GM12878 (cell line): ENCODE measurements around the gene CALHM2. TPM values are rescaled to one million over a fixed set of nuclear protein-coding genes. Genes with fewer than 3 reads are reported as not detected.

Experiments
- ATAC-seq: fragments of 200-7000 bp; cut with Tn5 transposase; 3 replicates; pipeline ENCODE4 v1.9.1; 2020; ENCODE audit warnings: mild to moderate bottlenecking, moderate library complexity
- BruUV-seq: library from RNA; stranded (reverse); fragments of 400-500 nt; replicated peaks from 2 replicates; lab custom pipeline; 2021; lab: Mats Ljungman, UMichigan
- CTCF ChIA-PET: fragments of 300-600 bp; sonication (Branson Sonifier 250); formaldehyde crosslinking; extraction: SDS; loops from one replicate; lab custom pipeline; 2021; ENCODE audit warnings: inconsistent platforms; lab: Yijun Ruan, JAX
- POLR2A ChIA-PET: fragments of 350-600 bp; formaldehyde crosslinking; extraction: SDS; loops from one replicate; lab custom pipeline; 2021; ENCODE audit warnings: inconsistent platforms; lab: Charles Lee
- RAD21 ChIA-PET: fragments of 300-600 bp; sonication (Branson Sonifier 250); formaldehyde crosslinking; loops from one replicate; lab custom pipeline; 2023; ENCODE audit warnings: antibody characterized with exemption; ENCODE audit not compliant: unreplicated experiment; lab: Charles Lee
- SMC1A ChIA-PET: fragments of 300-600 bp; sonication (Branson Sonifier 250); formaldehyde crosslinking; loops from one replicate; lab custom pipeline; 2023; ENCODE audit not compliant: unreplicated experiment, uncharacterized antibody; lab: Charles Lee
- DNase-seq: peaks from one replicate; pipeline ENCODE4 v3.0.0-alpha.2; 2011; ENCODE audit warnings: low read depth, low spot score
- FAIRE-seq: peaks from 3 replicates; lab custom pipeline; 2011; peaks lifted over from hg19 to GRCh38; lab: Jason Lieb, UNC
- H2AFZ ChIP-seq: 2 replicates; pipeline ENCODE4 v1.6.0; 2011; ENCODE audit warnings: low read depth, low read length, control low read depth; ENCODE audit not compliant: control insufficient read depth
- H3K27ac ChIP-seq: 2 replicates; pipeline ENCODE4 v1.5.1; 2011; ENCODE audit warnings: control low read depth; ENCODE audit not compliant: control insufficient read depth, insufficient read depth
- H3K27me3 ChIP-seq, 2 experiments: replicated peaks in 1 of 2; 2 replicates each; pipeline versions ENCODE4 v1.6.0 to v1.6.1; 2011; ENCODE audit warnings: low read length in 1 of 2; ENCODE audit not compliant: control insufficient read depth in 2 of 2, insufficient read depth in 2 of 2
- H3K36me3 ChIP-seq, 2 experiments: 2 replicates each; pipeline ENCODE4 v1.5.1; 2011; ENCODE audit warnings: low read length in 1 of 2; ENCODE audit not compliant: control insufficient read depth in 2 of 2, insufficient read depth in 2 of 2
- H3K4me1 ChIP-seq: 2 replicates; pipeline ENCODE4 v1.6.1; 2011; ENCODE audit warnings: mild to moderate bottlenecking, low read length, moderate library complexity, mixed read lengths; ENCODE audit not compliant: control insufficient read depth, insufficient read depth
- H3K4me2 ChIP-seq: 2 replicates; pipeline ENCODE4 v1.6.0; 2011; ENCODE audit warnings: control low read depth; ENCODE audit not compliant: control insufficient read depth, insufficient read depth
- H3K4me3 ChIP-seq: fragments of 200-600 bp; sonication (generic); 2 replicates; pipeline ENCODE4 v1.5.1; 2016
- H3K79me2 ChIP-seq: 2 replicates; pipeline ENCODE4 v1.6.0; 2011; ENCODE audit warnings: low read length; ENCODE audit not compliant: control insufficient read depth, insufficient read depth
- H3K9ac ChIP-seq: 2 replicates; pipeline ENCODE4 v1.8.0; 2011; ENCODE audit warnings: low read length, control low read depth, mixed read lengths; ENCODE audit not compliant: control insufficient read depth, insufficient read depth
- H3K9me3 ChIP-seq: replicated peaks from 3 replicates; pipeline ENCODE4 v1.5.1; 2011; ENCODE audit warnings: mild to moderate bottlenecking, low read length; ENCODE audit not compliant: control insufficient read depth, insufficient read depth
- H4K20me1 ChIP-seq: 2 replicates; pipeline ENCODE4 v1.6.0; 2011; ENCODE audit not compliant: control insufficient read depth, insufficient read depth
- ATF2 ChIP-seq: IDR thresholded peaks from 2 replicates; pipeline ENCODE4 v1.6.1; 2012; ENCODE audit warnings: low read length, inconsistent platforms
- CBX5 ChIP-seq: sonication (generic); IDR thresholded peaks from 2 replicates; pipeline ENCODE4 v1.6.1; 2016; ENCODE audit warnings: low read depth, moderate library complexity, mild to moderate bottlenecking, inconsistent platforms
- CHD4 ChIP-seq: fragments of 200-600 bp; sonication (generic); IDR thresholded peaks from 2 replicates; pipeline ENCODE4 v1.6.1; 2016; ENCODE audit warnings: mild to moderate bottlenecking
- CTCF ChIP-seq, 3 experiments: IDR thresholded peaks in 2 of 3; conservative IDR thresholded peaks in 1 of 3; 2 replicates each; pipeline ENCODE4 v1.5.1; 2011; ENCODE audit warnings: low read depth in 3 of 3, low read length in 3 of 3, mild to moderate bottlenecking in 3 of 3, control low read depth in 2 of 3, moderate library complexity in 2 of 3, inconsistent platforms in 1 of 3, mixed read lengths in 1 of 3; ENCODE audit not compliant: control insufficient read depth in 2 of 3, insufficient read depth in 1 of 3; ENCODE audit errors: extremely low read depth in 1 of 3
- ETV6 ChIP-seq, 2 experiments: fragments of 450-650 bp in 1 of 2; IDR thresholded peaks in 1 of 2; conservative IDR thresholded peaks in 1 of 2; 2 replicates each; pipeline ENCODE4 v1.6.1; 2014; ENCODE audit warnings: antibody characterized with exemption in 1 of 2, borderline replicate concordance in 1 of 2, low read depth in 1 of 2, mild to moderate bottlenecking in 1 of 2, moderate library complexity in 1 of 2
- FOS ChIP-seq: IDR thresholded peaks from 3 replicates; pipeline ENCODE4 v1.6.1; 2011; ENCODE audit warnings: borderline replicate concordance; ENCODE audit not compliant: insufficient read length; ENCODE audit errors: extremely low read depth
- GATAD2B ChIP-seq: fragments of 450-650 bp; conservative IDR thresholded peaks from 2 replicates; pipeline ENCODE4 v1.6.1; 2017; ENCODE audit warnings: low read depth, mild to moderate bottlenecking, moderate library complexity
- KAT2A ChIP-seq: conservative IDR thresholded peaks from 2 replicates; pipeline ENCODE4 v1.6.1; 2011; ENCODE audit warnings: low read depth, low read length; ENCODE audit not compliant: control insufficient read depth
- MAX ChIP-seq: IDR thresholded peaks from 2 replicates; pipeline ENCODE4 v1.6.1; 2012; ENCODE audit warnings: low read depth, low read length, improper control_type of control experiment
- MEF2A ChIP-seq: IDR thresholded peaks from 2 replicates; pipeline ENCODE4 v1.6.1; 2011; ENCODE audit warnings: low read depth, mild to moderate bottlenecking, low read length, moderate library complexity; ENCODE audit not compliant: insufficient read depth
- NBN ChIP-seq: fragments of 450-650 bp; IDR thresholded peaks from 2 replicates; pipeline ENCODE4 v1.6.1; 2016
- NFYB ChIP-seq: IDR thresholded peaks from 2 replicates; pipeline ENCODE4 v1.6.1; 2011; ENCODE audit warnings: low read depth, mild to moderate bottlenecking, low read length, improper control_type of control experiment, moderate library complexity; ENCODE audit not compliant: insufficient read depth
- RB1 ChIP-seq: fragments of 450-650 bp; formaldehyde crosslinking; IDR thresholded peaks from 2 replicates; pipeline ENCODE4 v1.6.1; 2017; ENCODE audit warnings: mild to moderate bottlenecking, borderline replicate concordance
- RUNX3 ChIP-seq: IDR thresholded peaks from 2 replicates; pipeline ENCODE4 v1.6.1; 2012; ENCODE audit warnings: low read length, inconsistent platforms
- TCF12 ChIP-seq: IDR thresholded peaks from 2 replicates; pipeline ENCODE4 v1.6.1; 2011; ENCODE audit warnings: low read depth, mild to moderate bottlenecking, low read length
- ZBTB40 ChIP-seq: fragments of 450-650 bp; IDR thresholded peaks from 2 replicates; pipeline ENCODE4 v1.6.1; 2016; ENCODE audit warnings: mild to moderate bottlenecking, moderate library complexity, borderline replicate concordance
- WGBS: methylation state at CpG from one replicate; pipeline ENCODE4 v1.1.6; 2016; ENCODE audit warnings: low lambda C conversion rate; ENCODE audit not compliant: insufficient replicate concordance, insufficient coverage; ENCODE audit errors: missing lambda C conversion rate; 5-methylcytosine and 5-hydroxymethylcytosine counted together
- in situ Hi-C: fragments of 300-500 bp; cut with MboI; formaldehyde crosslinking; loops from 9 replicates; pipeline ENCODE4 v1.14.3; 2018; ENCODE audit warnings: mixed read lengths
- intact Hi-C: fragments of 100-400 bp; cut with micrococcal nuclease; formaldehyde crosslinking; loops from one replicate; pipeline ENCODE4 v1.14.2; 2022; ENCODE audit not compliant: unreplicated experiment
- polyA plus RNA-seq, 11 experiments: library from polyadenylated mRNA; depleted of rRNA in 4 of 11; unstranded in 6 of 11; stranded (reverse) in 5 of 11; fragments of >200 nt; fragmentation: Nextera tagmentation in 4 of 11; fragmentation: Illumina TruSeq in 1 of 11; extraction: Ambion mirVana in 4 of 11; extraction: Trizol in 1 of 11; gene quantifications; 1 replicate in 1 of 11; 2 replicates in 10 of 11; pipeline versions ENCODE4 v1.2.1 to v1.2.3, GENCODE V29; 2011 to 2016; ENCODE audit warnings: inconsistent platforms in 2 of 11, missing spikeins in 2 of 11, low read depth in 1 of 11
- total RNA-seq, 4 experiments: library from RNA; depleted of rRNA in 3 of 4; stranded (reverse); fragments of >200 nt in 3 of 4; fragmentation: Illumina TruSeq in 1 of 4; extraction: Trizol in 1 of 4; gene quantifications; 2 replicates each; pipeline versions ENCODE4 v1.2.1 to v1.2.3, GENCODE V29; 2013 to 2021

Gene CALHM2
- total and polyA plus RNA-seq, 10 of the 15 experiments (the other 5 are each of a cell fraction or from before 2014, with no cell fraction given) = 0.60 to 23.7 (median 9.3) TPM

- Histone ChIP-seq H3K9ac (no peak overlapping the region), H3K4me1 (peaks cover 79% of the 10 kb centered on the region), H3K27me3 (no peaks in the 10 kb centered on the region), H2AFZ (peak overlapping the region; percentile 9), H3K27ac (peak overlapping the region; percentile 13; the same call in 1 of the 2 replicates), H3K4me2 (no peak overlapping the region), H3K9me3 (no peaks in the 10 kb centered on the region), H4K20me1 (no peaks in the 10 kb centered on the region), H3K36me3 (no peaks in the 10 kb centered on the region), H3K4me3 (no peak overlapping the region), H3K79me2 (no peaks in the 10 kb centered on the region)
- FAIRE-seq (no peak), ATAC-seq (no peak), DNase-seq (no peak)
- WGBS = 20% methylated on average over 5 of the region's 5 CpGs
- SMC1A ChIA-PET = interaction anchor here (0.9 to 9.8 kb wide), 5 partner anchors 8 to 19 kb away, joined by 3 to 124 read pairs (median 5); partner anchors contain the start of gene CALHM2
- in situ Hi-C loops = no loop called here
- TF ChIP-seq TCF12 (no peak), ZBTB40 (no peak), MEF2A (no peak), CBX5 (no peak), MAX (no peak), ETV6 (conservative IDR thresholded peaks at IDR 0.05 in 1 of 2, IDR thresholded peaks at IDR 0.05 in 1 of 2; ENCODE audit: borderline replicate concordance in 1 of 2, low read depth in 1 of 2) (no peak), NBN (no peak), CTCF (IDR thresholded peaks at IDR 0.05 in 2 of 3, conservative IDR thresholded peaks at IDR 0.05 in 1 of 3; ENCODE audit: control insufficient read depth in 2 of 3, extremely low read depth in 1 of 3, insufficient read depth in 1 of 3, low read depth in 3 of 3, low read length in 3 of 3) (no peak), ATF2 (no peak), KAT2A (no peak), NFYB (no peak), RUNX3 (no peak), GATAD2B (no peak), RB1 (no peak), CHD4 (no peak), FOS (no peak)
- CTCF ChIA-PET = interaction anchor here (1.2 to 9.2 kb wide), 4 partner anchors 9 to 17 kb away, joined by 4 to 52 read pairs (median 6); partner anchors contain the start of gene CALHM2
- POLR2A ChIA-PET = interaction anchor here (0.6 to 9.3 kb wide), 5 partner anchors 7 to 102 kb away, joined by 3 to 144 read pairs (median 4); partner anchors contain the start of genes CALHM1, CALHM2 and TAF5
- RAD21 ChIA-PET = interaction anchor here (3.8 kb wide), 1 partner anchor 17 kb away, joined by 56 read pairs; the partner anchor contains the start of gene CALHM2
- no TSS peak for BruUV-seq
- intact Hi-C loops = no loop called here
Measured at GRCh38 chr10:103469201-103469600, 17.0 kb upstream of the CALHM2 start.
